ENCODE data around the gene FURIN.

Gene FURIN

GRCh38 chr15:90845201-90845949 is 23.0 kb upstream of the FURIN start (continued):
- 0 out of 2 replicates have a peak, but pooled peaks have one; percentile 2 for TF ChIP-seq HIC1 (tag by site-specific recombination; IDR thresholded peaks at IDR 0.05)
- no peak for TF ChIP-seq ZNF239 (tag by site-specific recombination; IDR thresholded peaks at IDR 0.05)
- TF ChIP-seq KLF9 (tag by site-specific recombination; IDR thresholded peaks at IDR 0.05; ENCODE audit: low read depth), result no peak
- TF ChIP-seq GLI4 (tag by site-specific recombination; IDR thresholded peaks at IDR 0.05), result no peak
- TF ChIP-seq ZEB2 (tag by site-specific recombination; IDR thresholded peaks at IDR 0.05), result peak; percentile 45; the same call in 1 of the 2 replicates
- peak; percentile 65 for TF ChIP-seq ZIC2 (tag by site-specific recombination; IDR thresholded peaks at IDR 0.05)
- TF ChIP-seq GLIS1 (tag by site-specific recombination; IDR thresholded peaks at IDR 0.05), result peak; percentile 96
- peak; percentile 64 for TF ChIP-seq GLIS2 (tag by site-specific recombination; IDR thresholded peaks at IDR 0.05)
- 0 out of 2 replicates have a peak, but pooled peaks have one; percentile 37 for TF ChIP-seq ZFHX2 (tag by site-specific recombination; conservative IDR thresholded peaks at IDR 0.05)
- no peak for TF ChIP-seq OVOL3 (tag by site-specific recombination; IDR thresholded peaks at IDR 0.05)
- TF ChIP-seq ZNF362 (tag by site-specific recombination; IDR thresholded peaks at IDR 0.05), result peak; percentile 11
- no peak for TF ChIP-seq RBAK (tag by site-specific recombination; IDR thresholded peaks at IDR 0.05)
- TF ChIP-seq ZNF488 (tag by site-specific recombination; IDR thresholded peaks at IDR 0.05), result no peak
- TF ChIP-seq ZNF121 (tag by site-specific recombination; IDR thresholded peaks at IDR 0.05), result no peak
- TF ChIP-seq BCL11B (tag by site-specific recombination; IDR thresholded peaks at IDR 0.05; ENCODE audit: low read depth), result no peak
- no peak for TF ChIP-seq ZNF645 (tag by site-specific recombination; IDR thresholded peaks at IDR 0.05)
- TF ChIP-seq ZNF391 (tag by site-specific recombination; IDR thresholded peaks at IDR 0.05; ENCODE audit: borderline replicate concordance, low read depth), result no peak
- 0 out of 2 replicates have a peak, but pooled peaks have one; percentile 20 for TF ChIP-seq PATZ1 (tag by site-specific recombination; IDR thresholded peaks at IDR 0.05)
- TF ChIP-seq ZNF654 (tag by site-specific recombination; IDR thresholded peaks at IDR 0.05; ENCODE audit: low read depth), result no peak
- TF ChIP-seq ZNF416 (tag by site-specific recombination; IDR thresholded peaks at IDR 0.05), result no peak
- TF ChIP-seq ZBTB17 (tag by site-specific recombination; IDR thresholded peaks at IDR 0.05), result peak; percentile 2; the same call in 1 of the 2 replicates
- no peak for TF ChIP-seq ZNF658 (tag by site-specific recombination; IDR thresholded peaks at IDR 0.05)
- TF ChIP-seq OSR2 (tag by site-specific recombination; IDR thresholded peaks at IDR 0.05), result no peak
- TF ChIP-seq ZNF426 (tag by site-specific recombination; IDR thresholded peaks at IDR 0.05), result no peak
- peak; percentile 34; the same call in 1 of the 2 replicates for TF ChIP-seq ZBTB21 (tag by site-specific recombination; IDR thresholded peaks at IDR 0.05)
- no peak for TF ChIP-seq ZBTB11 (tag by site-specific recombination; conservative IDR thresholded peaks at IDR 0.05; ENCODE audit: low read depth)
- TF ChIP-seq ZNF114 (tag by site-specific recombination; IDR thresholded peaks at IDR 0.05), result no peak
- no peak for TF ChIP-seq ZNF610 (tag by site-specific recombination; IDR thresholded peaks at IDR 0.05; ENCODE audit: borderline replicate concordance)
- TF ChIP-seq ZSCAN16 (tag by site-specific recombination; IDR thresholded peaks at IDR 0.05), result peak; percentile 86; the same call in 1 of the 2 replicates

Data from HEK293 (cell line).